ENCODE data around the gene RAB44. TPM values are rescaled to one million over a fixed set of nuclear protein-coding genes. Genes with fewer than 3 reads are reported as not detected.
A peak's percentile ranks its signal among the peaks of the same experiment; 100 is the strongest.
"Not testable (repeated sequence)": the region's sequence is repeated elsewhere in the genome, so short reads cannot be mapped to it uniquely, and the experiment has no call there.

Gene RAB44, protein sequence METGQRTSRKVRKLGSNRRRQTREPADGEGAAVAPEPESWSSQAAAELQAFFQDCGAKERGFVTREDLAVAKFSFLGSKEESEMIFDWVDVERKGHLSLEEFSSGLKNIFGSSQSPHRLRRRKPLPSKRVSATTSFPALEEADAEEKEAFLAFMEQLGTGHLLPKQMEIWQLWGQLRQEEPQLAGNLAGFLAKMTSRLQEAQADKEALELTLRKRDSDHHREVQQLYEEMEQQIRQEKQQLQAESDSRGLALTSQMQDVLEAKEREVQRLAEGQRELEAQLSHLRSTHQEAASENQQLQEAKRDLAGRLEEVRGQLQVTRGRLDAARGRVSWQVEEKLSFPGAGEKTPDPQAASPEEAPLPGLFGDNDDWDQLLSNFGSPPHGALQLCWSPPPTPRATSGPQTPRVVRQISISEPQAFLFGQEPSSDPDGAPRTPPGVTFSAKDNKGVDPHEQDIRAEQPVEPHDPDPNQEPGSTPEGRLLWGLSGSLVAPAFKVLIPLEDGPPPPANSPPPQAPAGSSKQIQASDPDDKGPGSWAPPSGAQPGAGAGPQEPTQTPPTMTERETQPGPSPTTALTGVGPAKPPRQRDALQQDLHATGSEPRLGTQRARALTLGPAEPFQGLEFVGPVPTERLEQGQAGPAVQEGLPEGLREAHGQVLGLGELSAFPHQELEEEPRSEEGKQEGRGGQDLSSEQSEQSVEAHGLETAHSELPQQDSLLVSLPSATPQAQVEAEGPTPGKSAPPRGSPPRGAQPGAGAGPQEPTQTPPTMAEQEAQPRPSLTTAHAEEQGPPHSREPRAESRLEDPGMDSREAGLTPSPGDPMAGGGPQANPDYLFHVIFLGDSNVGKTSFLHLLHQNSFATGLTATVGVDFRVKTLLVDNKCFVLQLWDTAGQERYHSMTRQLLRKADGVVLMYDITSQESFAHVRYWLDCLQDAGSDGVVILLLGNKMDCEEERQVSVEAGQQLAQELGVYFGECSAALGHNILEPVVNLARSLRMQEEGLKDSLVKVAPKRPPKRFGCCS
- total RNA-seq, result not detected
- polyA plus RNA-seq, result not detected

DNA sequence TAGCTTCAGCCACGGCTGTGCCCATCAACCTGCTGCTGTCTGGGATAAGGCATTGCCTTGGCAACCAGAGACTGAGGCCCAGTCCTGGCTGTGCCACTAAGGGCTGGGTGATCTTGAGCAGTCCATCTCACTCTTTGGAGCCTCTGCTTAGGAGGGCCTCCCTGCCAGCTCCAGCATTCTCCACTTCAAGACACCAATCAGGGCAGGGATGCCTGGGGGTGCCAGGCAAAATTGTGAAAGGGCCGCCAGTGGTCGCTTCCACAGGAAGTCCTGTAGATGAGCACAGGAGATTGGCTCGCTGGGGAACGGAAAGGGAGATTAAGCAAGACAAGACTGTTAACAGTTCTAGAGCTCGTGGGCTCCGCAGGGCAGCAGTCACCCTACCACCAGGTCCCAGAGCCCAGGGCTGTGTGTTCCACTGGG is at the start of gene RAB44:
RAB44 (plus strand) TSS at position 346 of the 423 bp plus-strand sequence. CDS start 6,410 bp downstream, outside the sequence.
- no peaks in the 10 kb centered on the region for H3K36me3 Mint-ChIP-seq
- Histone ChIP-seq H3K27me3 (ENCODE audit: insufficient read depth, low read length) (no peaks in the 10 kb centered on the region), H3K9me3 (ENCODE audit: control insufficient read depth in 1 of 2, low read length in 2 of 2) (no peaks in the 10 kb centered on the region), H3K4me3 (ENCODE audit: low read length in 2 of 2) (no peak within 1 kb of the TSS), H3K36me3 (ENCODE audit: insufficient read depth, low read length) (no peaks in the 10 kb centered on the region), H3K27ac (ENCODE audit: low read depth, low read length) (no peak within 1 kb of the TSS), H3K4me1 (ENCODE audit: insufficient read depth, low read length) (peaks cover 6% of the 10 kb centered on the region)
- ChIA-PET POLR2A (ENCODE audit: partially characterized antibody) (no interaction called here), CTCF (ENCODE audit: partially characterized antibody) (interaction anchor here (0.8 to 1.2 kb wide), 2 partner anchors 27 to 82 kb away, joined by 3 read pairs; no protein-coding TSS in a partner anchor)
- peaks cover 6 to 36% (median 10%) of the 10 kb centered on the region in 4 donors for H3K4me1 Mint-ChIP-seq
- intact Hi-C loops (cut with micrococcal nuclease), result no loop called here
- no peaks in the 10 kb centered on the region for H3K9me3 Mint-ChIP-seq
- H3K27me3 Mint-ChIP-seq, result no peaks in the 10 kb centered on the region
- DNase-seq, result no peak
- no peak within 1 kb of the TSS for H3K4me3 Mint-ChIP-seq
- H3K27ac Mint-ChIP-seq, result peak within 1 kb of the TSS in 4 of 7 donors; percentile 10 to 58 (median 45)

DNA sequence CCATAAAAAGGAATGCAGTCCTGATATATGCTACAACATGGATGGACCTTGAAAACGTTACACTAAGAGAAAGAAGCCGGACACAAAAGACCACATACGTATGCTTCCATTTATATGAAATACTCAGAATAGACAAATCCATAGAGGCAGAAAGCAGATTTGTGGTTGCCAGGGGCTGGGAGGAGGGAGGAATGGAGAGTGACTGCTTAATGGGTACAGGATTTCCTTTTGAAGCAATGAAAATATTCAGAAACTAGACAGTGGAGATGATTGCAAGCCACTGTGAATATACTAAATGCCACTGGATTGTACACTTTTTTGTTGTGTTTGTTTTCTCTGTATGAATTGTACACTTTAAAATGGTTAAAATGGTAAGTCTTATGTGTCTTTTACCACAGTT is 48.5 kb upstream of the RAB44 start:
- Histone ChIP-seq H3K4me1 (ENCODE audit: insufficient read depth, low read length) (no peaks in the 10 kb centered on the region), H3K27me3 (ENCODE audit: insufficient read depth, low read length) (peaks cover 5% of the 10 kb centered on the region), H3K9me3 (ENCODE audit: control insufficient read depth in 1 of 2, low read length in 2 of 2) (no peaks in the 10 kb centered on the region), H3K36me3 (ENCODE audit: insufficient read depth, low read length) (no peaks in the 10 kb centered on the region), H3K4me3 (ENCODE audit: low read length in 2 of 2) (no peak overlapping the region), H3K27ac (ENCODE audit: low read depth, low read length) (no peak overlapping the region)
- Mint-ChIP-seq H3K27me3 (peaks cover 3 to 5% of the 10 kb centered on the region in 2 donors), H3K36me3 (no peaks in the 10 kb centered on the region), H3K9me3 (no peaks in the 10 kb centered on the region), H3K27ac (no peak overlapping the region), H3K4me1 (no peaks in the 10 kb centered on the region), H3K4me3 (no peak overlapping the region)
- ChIA-PET CTCF (ENCODE audit: partially characterized antibody) (no interaction called here), POLR2A (ENCODE audit: partially characterized antibody) (no interaction called here)
- intact Hi-C loops (cut with micrococcal nuclease), result no loop called here
- DNase-seq, result no peak

DNA sequence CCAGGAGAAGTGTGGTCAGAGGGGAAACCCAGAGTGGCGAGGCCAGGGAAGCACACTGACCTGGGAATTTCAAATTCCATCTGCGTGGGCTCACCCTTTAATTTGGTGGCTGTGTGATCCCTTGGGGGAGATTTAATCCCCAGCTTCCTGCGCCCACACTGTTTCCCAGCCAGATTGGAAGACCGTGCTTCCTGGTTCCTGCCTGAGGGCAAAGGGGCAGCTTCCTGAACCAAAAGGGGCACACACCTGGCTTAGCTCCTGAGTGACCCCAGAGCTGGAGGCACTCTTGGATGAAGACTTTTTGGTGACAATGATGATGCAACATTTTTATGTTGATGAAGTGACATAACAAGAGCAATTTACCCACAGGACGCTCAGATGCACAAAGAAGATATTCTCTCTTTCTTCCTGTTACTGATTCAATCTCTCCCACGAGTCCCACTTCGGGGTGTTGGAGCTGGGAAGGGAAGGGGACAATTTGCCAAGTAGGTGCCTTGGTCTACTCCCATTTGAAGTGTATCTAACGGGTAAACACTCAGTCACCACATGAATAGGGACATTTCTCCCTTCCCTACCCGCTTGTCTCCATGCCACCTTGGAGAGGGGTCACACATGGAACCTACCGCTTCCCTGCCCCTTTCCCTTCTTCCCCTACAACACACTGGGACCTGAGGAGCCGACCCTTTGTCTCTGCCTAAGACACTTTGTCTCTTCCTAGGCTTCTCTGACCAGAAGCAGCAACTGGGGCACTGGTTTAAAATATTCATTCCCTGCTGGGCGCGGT is 47.7 kb upstream of the RAB44 start:
- no peaks in the 10 kb centered on the region for H3K4me1 Mint-ChIP-seq
- peaks cover 0 to 1% (median 0%) of the 10 kb centered on the region in 8 donors for H3K9me3 Mint-ChIP-seq
- H3K36me3 Mint-ChIP-seq, result no peaks in the 10 kb centered on the region
- CTCF ChIA-PET (ENCODE audit: partially characterized antibody), result no interaction called here
- H3K27ac Mint-ChIP-seq, result peak overlapping the region in 1 of 7 donors; percentile 65
- H3K4me3 Mint-ChIP-seq, result no peak overlapping the region
- Histone ChIP-seq H3K9me3 (ENCODE audit: control insufficient read depth in 1 of 2, low read length in 2 of 2) (no peaks in the 10 kb centered on the region), H3K4me1 (ENCODE audit: insufficient read depth, low read length) (no peaks in the 10 kb centered on the region), H3K4me3 (ENCODE audit: low read length in 2 of 2) (no peak overlapping the region), H3K27me3 (ENCODE audit: insufficient read depth, low read length) (peaks cover 5% of the 10 kb centered on the region), H3K27ac (ENCODE audit: low read depth, low read length) (no peak overlapping the region), H3K36me3 (ENCODE audit: insufficient read depth, low read length) (no peaks in the 10 kb centered on the region)
- POLR2A ChIA-PET (ENCODE audit: partially characterized antibody), result no interaction called here
- DNase-seq, result no peak
- H3K27me3 Mint-ChIP-seq, result peaks cover 3 to 7% of the 10 kb centered on the region in 2 donors
- intact Hi-C loops (cut with micrococcal nuclease), result no loop called here

GRCh38 chr6:36650848-36651478 is 46.7 kb upstream of the RAB44 start:
- DNase-seq, result no peak
- Histone ChIP-seq H3K4me1 (ENCODE audit: insufficient read depth, low read length) (no peaks in the 10 kb centered on the region), H3K4me3 (ENCODE audit: low read length in 2 of 2) (no peak overlapping the region), H3K36me3 (ENCODE audit: insufficient read depth, low read length) (no peaks in the 10 kb centered on the region), H3K9me3 (ENCODE audit: control insufficient read depth in 1 of 2, low read length in 2 of 2) (no peaks in the 10 kb centered on the region), H3K27me3 (ENCODE audit: insufficient read depth, low read length) (peaks cover 5% of the 10 kb centered on the region), H3K27ac (ENCODE audit: low read depth, low read length) (no peak overlapping the region)
- POLR2A ChIA-PET (ENCODE audit: partially characterized antibody), result no interaction called here
- intact Hi-C loops (cut with micrococcal nuclease), result no loop called here
- no peaks in the 10 kb centered on the region for H3K36me3 Mint-ChIP-seq
- H3K9me3 Mint-ChIP-seq, result peaks cover 0 to 1% (median 0%) of the 10 kb centered on the region in 8 donors
- CTCF ChIA-PET (ENCODE audit: partially characterized antibody), result no interaction called here
- peaks cover 12 to 13% of the 10 kb centered on the region in 2 donors for H3K27me3 Mint-ChIP-seq
- H3K4me1 Mint-ChIP-seq, result no peaks in the 10 kb centered on the region
- no peak overlapping the region for H3K4me3 Mint-ChIP-seq
- H3K27ac Mint-ChIP-seq, result no peak overlapping the region

GRCh38 chr6:36651659-36652379 is 45.8 kb upstream of the RAB44 start:
- Histone ChIP-seq H3K36me3 (ENCODE audit: insufficient read depth, low read length) (no peaks in the 10 kb centered on the region), H3K27ac (ENCODE audit: low read depth, low read length) (no peak overlapping the region), H3K27me3 (ENCODE audit: insufficient read depth, low read length) (peaks cover 5% of the 10 kb centered on the region), H3K9me3 (ENCODE audit: control insufficient read depth in 1 of 2, low read length in 2 of 2) (no peaks in the 10 kb centered on the region), H3K4me1 (ENCODE audit: insufficient read depth, low read length) (no peaks in the 10 kb centered on the region), H3K4me3 (ENCODE audit: low read length in 2 of 2) (no peak overlapping the region)
- no peak for DNase-seq
- Mint-ChIP-seq H3K9me3 (peaks cover 0 to 1% (median 0%) of the 10 kb centered on the region in 8 donors), H3K4me3 (no peak overlapping the region), H3K4me1 (no peaks in the 10 kb centered on the region), H3K27ac (no peak overlapping the region), H3K27me3 (peaks cover 15 to 18% of the 10 kb centered on the region in 2 donors), H3K36me3 (no peaks in the 10 kb centered on the region)
- POLR2A ChIA-PET (ENCODE audit: partially characterized antibody), result no interaction called here
- intact Hi-C loops (cut with micrococcal nuclease), result no loop called here
- CTCF ChIA-PET (ENCODE audit: partially characterized antibody), result no interaction called here

DNA sequence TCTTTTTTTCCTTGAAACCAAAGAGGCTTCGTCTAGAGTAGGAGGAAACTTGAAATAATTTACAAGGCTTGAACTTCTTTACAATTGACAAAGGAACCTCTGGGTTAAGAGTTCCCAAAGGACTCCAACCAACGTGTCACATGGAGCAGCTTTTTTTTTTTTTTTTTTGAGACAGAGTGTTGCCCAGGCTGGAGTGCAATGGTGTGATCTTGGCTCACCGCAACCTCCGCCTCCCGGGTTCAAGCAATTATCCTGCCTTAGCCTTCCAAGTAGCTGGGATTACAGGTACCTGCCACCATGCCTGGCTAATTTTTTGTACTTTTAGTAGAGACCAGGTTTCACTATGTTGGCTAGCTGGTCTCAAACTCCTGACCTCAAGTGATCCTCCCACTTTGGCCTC is 43.2 kb upstream of the RAB44 start:
- H3K27me3 Mint-ChIP-seq, result peaks cover 18 to 30% of the 10 kb centered on the region in 2 donors

More for the DNA sequence above, 43.2 kb upstream of the RAB44 start:
- peaks cover 12% of the 10 kb centered on the region for H3K27me3 ChIP-seq (ENCODE audit: insufficient read depth, low read length)
- H3K9me3 ChIP-seq (ENCODE audit: control insufficient read depth in 1 of 2, low read length in 2 of 2); H3K4me3 Mint-ChIP-seq; H3K4me1 Mint-ChIP-seq; CTCF ChIA-PET (ENCODE audit: partially characterized antibody); H3K27ac ChIP-seq (ENCODE audit: low read depth, low read length); H3K4me3 ChIP-seq (ENCODE audit: low read length in 2 of 2); DNase-seq; H3K9me3 Mint-ChIP-seq; intact Hi-C loops (cut with micrococcal nuclease); POLR2A ChIA-PET (ENCODE audit: partially characterized antibody); H3K36me3 Mint-ChIP-seq; H3K36me3 ChIP-seq (ENCODE audit: insufficient read depth, low read length); H3K4me1 ChIP-seq (ENCODE audit: insufficient read depth, low read length); H3K27ac Mint-ChIP-seq: not testable (repeated sequence)

Measured in CD4-positive, alpha-beta memory T cell (primary cell).